ENCODE measurements around the gene SAMD8.

DNA sequence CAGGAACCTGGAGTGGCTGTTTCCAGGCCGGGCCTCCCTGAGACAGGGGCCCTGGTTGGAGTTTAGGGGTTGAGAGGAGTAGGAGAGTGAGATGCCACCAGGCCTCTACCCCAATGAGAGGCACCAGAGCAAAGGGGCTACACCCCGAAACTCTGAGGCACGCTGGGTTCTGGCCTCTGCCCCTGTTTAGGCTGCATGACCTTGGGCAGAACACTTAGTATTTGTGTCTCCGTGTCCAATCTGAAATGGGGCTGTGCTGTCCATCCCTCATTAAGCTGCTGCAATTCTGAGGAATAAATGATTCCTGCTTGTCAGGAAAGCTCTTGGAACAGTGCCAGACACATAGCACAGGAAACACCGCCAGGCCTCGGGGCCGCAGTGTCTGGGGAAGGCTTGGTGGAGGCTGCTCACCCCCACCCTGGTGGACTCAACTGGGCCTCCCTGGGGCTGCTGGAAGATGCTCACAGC, 40.5 kb upstream of the SAMD8 start:
- TF ChIP-seq POLR2A (IDR thresholded peaks at IDR 0.05), result no peak
- TF ChIP-seq, protein P1, sequence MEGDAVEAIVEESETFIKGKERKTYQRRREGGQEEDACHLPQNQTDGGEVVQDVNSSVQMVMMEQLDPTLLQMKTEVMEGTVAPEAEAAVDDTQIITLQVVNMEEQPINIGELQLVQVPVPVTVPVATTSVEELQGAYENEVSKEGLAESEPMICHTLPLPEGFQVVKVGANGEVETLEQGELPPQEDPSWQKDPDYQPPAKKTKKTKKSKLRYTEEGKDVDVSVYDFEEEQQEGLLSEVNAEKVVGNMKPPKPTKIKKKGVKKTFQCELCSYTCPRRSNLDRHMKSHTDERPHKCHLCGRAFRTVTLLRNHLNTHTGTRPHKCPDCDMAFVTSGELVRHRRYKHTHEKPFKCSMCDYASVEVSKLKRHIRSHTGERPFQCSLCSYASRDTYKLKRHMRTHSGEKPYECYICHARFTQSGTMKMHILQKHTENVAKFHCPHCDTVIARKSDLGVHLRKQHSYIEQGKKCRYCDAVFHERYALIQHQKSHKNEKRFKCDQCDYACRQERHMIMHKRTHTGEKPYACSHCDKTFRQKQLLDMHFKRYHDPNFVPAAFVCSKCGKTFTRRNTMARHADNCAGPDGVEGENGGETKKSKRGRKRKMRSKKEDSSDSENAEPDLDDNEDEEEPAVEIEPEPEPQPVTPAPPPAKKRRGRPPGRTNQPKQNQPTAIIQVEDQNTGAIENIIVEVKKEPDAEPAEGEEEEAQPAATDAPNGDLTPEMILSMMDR (IDR thresholded peaks at IDR 0.05), result no peak

All from thyroid gland (tissue), 4 donors.